Embryonic facial prominence (tissue), 1 donor: ENCODE data around the gene NTN5.

Experiments used
- DNase-seq: peaks from one replicate; pipeline ENCODE4 v3.0.0-alpha.2; 2016; ENCODE audit errors: extremely low spot score

NTN5 gene

DNA sequence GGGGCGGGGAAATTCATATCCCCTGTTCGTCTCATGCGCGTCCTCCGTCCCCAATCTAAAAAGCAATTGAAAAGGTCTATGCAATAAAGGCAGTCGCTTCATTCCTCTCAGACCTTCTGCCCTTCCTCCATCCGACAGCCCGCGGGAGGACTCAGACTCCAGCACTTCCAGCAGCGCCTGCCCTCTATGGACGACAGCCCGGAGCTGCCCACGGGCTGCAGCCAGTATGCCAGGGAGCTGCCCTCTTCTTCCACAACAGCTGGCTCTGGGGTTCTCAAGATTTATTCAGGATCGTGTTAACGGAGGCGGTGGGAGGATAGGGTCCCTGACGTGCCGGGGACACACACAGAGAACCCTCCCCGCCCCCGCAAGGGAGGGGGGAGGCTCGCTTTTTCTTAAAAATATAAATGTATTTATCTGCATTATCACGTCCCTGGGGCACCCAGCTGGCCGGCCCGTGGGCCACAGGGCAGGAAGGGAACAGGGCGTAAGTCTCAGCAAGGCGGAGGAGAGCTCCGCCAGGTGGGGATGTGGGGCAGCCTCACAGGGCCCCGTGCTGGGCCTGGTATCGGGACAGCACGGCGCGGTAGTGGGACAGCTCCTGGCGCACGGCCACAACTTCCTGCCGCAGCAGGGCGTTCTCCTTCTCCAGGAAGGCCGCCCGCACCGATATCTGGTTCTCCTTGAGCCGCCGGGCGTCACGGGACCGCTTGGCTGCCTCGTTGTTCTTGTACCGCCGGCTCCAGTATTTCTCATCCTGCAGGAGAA, 42.3 kb downstream of the NTN5 start:
- no peak for DNase-seq

DNA sequence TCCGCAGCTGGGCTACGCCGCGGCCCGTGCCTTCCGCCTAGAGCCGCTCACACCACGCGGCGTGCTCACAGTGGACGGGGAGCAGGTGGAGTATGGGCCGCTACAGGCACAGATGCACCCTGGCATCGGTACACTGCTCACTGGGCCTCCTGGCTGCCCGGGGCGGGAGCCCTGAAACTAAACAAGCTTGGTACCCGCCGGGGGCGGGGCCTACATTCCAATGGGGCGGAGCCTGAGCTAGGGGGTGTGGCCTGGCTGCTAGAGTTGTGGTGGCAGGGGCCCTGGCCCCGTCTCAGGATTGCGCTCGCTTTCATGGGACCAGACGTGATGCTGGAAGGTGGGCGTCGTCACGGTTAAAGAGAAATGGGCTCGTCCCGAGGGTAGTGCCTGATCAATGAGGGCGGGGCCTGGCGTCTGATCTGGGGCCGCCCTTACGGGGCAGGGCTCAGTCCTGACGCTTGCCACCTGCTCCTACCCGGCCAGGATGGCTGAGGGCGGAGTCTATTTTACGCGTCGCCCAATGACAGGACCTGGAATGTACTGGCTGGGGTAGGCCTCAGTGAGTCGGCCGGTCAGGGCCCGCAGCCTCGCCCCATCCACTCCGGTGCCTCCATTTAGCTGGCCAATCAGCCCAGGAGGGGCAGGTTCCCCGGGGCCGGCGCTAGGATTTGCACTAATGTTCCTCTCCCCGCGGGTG, 43.1 kb downstream of the NTN5 start:
- DNase-seq = no peak

DNA sequence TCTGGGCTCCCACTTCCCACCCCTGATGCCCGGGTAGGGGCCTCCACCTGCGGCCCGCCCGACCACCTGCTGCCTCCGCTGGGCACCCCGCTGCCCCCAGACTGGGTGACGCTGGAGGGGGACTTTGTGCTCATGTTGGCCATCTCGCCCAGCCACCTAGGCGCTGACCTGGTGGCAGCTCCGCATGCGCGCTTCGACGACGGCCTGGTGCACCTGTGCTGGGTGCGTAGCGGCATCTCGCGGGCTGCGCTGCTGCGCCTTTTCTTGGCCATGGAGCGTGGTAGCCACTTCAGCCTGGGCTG, 43.6 kb downstream of the NTN5 start:
- DNase-seq = no peak

DNA sequence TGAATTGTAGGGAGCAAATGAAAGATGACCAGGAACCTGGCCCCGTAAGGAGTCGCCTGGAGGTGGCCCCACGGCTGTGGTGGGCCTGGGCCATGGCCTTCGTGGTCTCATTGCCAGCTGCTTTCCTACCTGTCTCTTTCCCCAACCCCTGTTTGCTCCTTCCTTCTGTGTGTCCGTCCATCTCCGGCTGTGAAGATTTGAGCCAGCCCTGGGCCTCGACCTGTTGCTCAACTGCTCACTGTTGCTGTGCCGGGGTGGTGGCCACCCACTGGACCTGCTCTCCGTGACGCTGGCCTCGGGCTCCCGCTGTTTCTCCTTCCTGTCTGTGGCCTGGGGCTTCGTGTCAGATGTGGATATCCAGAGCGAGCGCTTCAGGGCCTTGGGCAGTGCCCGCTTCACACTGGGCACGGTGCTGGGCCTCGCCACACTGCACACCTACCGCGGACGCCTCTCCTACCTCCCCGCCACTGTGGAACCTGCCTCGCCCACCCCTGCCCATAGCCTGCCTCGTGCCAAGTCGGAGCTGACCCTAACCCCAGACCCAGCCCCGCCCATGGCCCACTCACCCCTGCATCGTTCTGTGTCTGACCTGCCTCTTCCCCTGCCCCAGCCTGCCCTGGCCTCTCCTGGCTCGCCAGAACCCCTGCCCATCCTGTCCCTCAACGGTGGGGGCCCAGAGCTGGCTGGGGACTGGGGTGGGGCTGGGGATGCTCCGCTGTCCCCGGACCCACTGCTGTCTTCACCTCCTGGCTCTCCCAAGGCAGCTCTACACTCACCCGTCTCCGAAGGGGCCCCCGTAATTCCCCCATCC, 44.1 kb downstream of the NTN5 start:
- DNase-seq = no peak

DNA sequence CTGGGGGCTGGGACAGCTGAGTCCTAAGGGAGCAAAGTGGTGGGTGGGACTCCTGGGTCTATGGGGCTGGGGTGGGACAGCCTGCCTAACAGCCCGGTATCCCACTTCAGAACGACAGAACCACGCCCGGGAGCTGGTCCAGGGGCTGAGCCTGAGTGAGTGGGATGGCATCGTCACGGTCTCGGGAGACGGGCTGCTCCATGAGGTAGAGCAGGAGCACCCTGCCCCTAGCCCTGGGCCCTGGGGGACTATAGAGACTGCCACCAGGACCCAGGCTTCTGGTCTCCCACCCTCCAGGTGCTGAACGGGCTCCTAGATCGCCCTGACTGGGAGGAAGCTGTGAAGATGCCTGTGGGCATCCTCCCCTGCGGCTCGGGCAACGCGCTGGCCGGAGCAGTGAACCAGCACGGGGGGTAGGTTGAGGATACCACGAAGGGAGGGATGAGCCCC, 44.9 kb downstream of the NTN5 start:
- no peak for DNase-seq

DNA sequence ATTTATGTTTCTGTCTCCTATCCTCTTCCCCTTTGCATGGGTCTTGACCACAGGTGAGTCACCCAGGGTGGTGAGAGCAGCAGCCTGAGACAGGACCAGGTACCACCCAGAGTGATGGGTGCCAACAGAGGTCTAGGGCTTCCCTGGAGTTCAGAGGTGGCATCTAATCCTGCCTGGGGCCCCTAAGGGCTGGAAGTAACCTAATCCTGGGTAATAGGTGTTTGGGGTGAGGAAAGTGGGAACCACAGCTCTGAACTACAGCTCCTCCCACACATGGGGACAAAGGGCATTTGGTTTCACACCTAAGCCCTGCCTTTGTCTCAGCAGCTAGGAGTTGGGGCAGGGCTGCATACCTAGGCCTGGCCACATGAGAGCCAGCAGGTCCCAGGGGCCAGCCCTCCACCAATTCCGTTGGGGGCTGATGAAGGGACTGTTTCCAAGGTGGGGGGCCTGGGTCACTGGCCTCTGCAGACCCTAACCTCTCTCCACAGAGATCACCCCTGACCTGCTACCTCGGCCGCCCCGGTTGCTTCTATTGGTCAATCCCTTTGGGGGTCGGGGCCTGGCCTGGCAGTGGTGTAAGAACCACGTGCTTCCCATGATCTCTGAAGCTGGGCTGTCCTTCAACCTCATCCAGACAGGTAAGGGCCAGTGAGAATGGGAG, 45.5 kb downstream of the NTN5 start:
- DNase-seq = no peak

DNA sequence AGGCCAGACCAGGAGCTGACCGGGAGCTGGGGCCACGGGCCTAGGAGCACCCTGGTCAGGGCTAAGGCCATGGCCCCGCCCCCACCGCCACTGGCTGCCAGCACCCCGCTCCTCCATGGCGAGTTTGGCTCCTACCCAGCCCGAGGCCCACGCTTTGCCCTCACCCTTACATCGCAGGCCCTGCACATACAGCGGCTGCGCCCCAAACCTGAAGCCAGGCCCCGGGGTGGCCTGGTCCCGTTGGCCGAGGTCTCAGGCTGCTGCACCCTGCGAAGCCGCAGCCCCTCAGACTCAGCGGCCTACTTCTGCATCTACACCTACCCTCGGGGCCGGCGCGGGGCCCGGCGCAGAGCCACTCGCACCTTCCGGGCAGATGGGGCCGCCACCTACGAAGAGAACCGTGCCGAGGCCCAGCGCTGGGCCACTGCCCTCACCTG, 46.9 kb downstream of the NTN5 start:
- no peak for DNase-seq

DNA sequence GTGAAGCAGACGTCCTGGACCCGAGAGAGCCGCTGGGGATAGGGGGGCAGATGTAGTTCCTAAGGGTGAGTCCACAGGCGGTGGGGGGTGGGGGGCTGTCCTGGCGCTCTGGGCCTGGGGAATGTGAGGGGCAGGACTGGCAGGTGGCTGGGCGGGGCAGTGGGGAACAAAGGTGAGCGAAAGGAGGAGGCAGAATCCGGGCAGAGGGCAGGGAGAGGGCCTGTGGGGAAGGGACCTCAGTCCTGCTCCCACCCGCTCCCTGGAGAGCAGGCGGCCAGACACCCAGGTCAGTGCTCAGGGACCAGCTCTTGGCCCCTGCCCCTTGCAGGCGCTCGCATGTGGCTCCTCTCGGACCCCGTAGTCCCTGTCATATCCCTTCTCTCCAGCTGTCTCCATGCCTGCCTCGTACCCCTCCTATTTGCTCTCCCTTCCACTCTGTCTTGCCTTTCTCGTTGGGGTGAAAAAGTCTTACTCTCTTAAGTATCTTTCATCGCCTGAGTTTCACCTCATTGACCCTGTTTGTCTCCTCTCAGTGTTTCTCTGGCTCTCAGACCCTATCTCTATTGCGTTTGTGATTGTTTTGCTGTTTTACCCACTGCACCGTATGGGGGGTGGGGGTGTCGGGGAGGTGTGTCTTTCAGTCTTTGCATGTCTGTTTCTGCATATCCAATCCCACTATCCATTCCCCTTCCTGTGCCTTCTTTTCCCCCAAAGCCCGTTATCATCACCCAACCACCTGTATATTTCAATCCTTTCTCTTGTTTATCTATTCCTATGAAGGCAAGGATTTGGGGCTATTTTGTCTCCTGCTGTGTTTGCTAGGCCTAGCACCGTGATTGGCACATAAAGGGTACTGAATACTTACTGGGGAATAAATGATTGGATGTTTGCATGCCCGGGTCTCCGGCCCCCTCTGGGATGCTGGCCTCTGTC, 47.8 kb downstream of the NTN5 start:
- no peak for DNase-seq

DNA sequence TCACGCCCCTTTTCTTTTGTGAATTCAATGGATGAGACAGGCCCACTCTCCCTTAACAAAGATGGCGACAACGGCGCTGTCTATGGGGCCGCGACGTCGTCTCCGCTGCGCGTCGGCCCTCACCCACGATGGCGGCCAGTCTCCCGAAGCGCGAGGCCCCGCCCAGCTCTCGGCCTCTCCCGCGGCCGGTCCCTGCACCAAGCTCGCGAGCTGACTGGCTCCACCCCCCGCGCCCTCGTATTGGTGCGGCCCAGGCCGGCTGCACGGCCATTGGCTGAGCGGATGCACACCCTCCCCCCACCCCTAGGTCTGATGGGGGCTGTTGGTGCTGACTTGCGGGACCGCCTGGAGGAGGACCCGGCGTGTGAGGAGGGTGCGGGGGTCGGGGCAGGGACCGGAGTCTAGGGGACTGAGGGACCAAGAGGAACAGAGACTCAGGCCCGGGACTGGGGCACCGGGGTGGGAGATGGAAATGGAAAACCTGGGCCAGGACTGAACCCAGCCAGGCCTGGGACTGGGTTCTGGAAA, 48.7 kb downstream of the NTN5 start:
- peak; percentile 94 for DNase-seq

DNA sequence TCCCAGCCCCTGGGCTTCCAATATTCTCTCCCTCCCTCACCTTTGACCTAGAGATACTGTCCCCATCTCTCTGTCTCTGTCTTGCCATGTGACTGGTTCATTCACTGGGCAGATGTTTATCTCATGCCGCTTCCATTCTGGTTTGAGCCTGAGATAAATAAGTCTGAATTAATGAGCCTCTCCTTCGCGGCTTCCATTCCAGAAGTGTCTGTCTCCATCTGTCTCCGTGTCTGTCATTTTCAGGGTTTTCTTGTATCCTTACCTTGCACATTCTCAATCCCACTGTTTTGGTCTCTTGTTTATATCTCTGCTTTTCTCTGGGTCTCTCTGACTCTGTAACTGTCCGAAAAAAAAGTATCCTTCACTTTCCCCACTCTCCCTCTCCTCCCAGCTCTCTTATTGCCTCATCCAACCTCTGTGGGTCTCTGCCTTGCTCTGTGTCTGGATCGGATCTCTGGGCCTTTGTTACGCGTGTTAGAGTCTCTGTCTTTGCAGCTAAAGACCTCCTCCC, 49.2 kb downstream of the NTN5 start:
- no peak for DNase-seq

DNA sequence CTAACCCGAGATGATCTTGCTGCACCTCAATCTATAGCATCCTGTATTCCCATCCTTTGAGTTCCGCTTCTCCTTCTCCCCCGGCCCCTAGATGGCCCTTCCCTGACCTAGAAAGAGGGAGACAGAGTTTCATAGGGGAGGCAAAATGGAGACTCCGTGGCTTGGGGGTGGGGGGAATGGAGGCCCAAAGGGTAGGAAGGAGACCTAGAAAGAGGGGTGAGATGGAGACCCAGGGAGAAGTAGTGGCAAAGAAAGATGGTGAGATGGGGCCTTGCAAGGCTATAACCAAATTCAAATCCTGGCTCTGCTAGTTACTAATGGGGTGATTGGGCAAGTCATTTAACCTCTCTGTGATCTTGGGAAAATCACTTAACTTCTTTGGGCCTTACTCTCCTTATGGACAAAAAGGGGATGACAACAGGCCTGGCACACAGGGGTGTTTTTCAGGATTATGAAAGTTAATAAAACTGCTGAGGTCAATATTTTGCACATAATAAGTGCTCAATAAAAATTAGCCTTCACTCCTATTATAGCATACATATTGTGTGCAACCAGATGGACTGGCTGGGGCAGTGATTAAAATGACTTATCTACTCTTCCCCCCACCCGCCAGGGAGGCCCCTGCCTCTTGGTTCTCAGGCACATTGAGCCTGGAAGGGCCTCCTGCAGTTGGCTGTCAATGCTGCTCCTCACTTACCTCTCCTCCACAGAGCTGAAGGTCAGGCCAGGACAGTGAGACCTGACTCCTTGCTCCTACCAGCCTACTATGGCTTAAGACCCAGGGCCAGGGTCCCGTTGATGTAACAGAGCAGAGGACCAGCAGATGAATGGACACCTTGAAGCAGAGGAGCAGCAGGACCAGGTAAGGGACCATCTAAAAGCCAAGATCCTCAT, 52.9 kb downstream of the NTN5 start:
- DNase-seq = no peak

DNA sequence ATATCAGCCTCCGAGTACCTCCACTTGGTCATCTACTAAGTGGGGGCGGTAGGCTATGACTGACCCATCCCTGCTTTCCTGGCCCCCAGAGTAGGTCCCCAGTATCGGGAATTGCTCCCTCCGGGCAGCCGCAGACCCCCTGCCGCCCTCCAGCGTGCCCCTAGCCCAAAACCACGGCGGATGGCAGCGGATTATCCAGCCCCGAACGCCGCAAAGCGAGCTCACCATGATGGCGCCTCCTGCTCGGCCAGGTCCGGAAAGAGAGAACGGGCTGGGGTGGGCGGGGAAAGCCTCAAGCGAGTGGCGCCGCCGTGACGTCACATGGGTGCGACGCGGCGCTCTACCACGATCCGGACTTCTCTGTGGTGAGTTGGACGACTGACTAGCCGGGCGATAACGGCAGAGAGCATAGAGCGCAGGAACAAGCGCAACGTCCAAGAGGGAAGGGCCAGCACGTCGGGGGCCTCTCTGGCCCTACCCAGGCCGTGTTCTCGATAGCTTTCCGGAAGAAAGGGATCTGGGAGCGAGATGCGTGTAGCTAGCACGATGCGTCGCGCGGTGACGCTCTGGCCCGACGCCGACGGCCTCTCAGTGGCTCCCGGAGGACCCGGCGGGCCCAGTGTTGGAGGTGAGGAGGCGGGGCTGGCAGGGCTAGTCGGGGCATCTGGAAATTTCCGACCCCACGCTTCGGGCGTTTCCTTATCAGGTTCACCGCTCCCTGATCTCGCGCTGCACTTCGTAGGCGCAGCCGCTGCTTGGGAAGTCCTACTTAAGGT, 53.7 kb downstream of the NTN5 start, which contains the start of the genes RPL18 and SPHK2:
TSS of gene RPL18 (minus strand) at position 263 of the 776 bp plus-strand sequence. CDS start at position 228, 35 bp downstream.
TSS of gene SPHK2 (plus strand) at position 591 of the 776 bp plus-strand sequence. CDS start 1,009 bp downstream, outside the sequence.
- DNase-seq = peak; percentile 99

DNA sequence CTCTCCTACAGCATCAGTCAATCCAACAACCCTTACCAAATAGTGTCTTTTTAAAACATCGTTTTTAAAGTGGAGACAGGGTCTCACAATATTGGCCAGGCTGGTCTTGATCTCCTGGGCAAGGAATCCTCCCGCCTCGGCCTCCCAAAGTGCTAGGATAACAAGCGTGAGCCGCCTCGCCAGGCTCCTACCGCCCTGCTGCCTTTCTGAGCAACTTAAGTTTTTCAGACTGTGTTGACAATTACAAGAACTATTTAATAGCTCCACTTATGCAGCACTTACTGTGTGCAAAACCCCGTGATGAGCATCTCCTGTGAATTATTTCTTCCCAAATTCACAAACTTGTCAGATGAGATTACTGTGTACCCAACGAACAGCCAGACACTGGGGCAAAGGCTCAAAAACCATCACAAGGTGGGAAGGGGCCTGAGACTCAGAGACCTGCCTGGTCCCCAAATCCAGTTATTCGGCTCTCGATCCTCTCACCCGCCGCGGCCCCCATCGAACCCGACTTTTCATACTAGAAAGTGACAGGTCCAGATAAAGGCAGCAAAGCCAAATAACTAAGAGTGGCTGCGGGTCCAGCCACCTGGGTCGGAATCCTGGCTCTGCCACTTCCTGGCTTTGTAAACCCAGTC, 54.4 kb downstream of the NTN5 start:
- DNase-seq = no peak

DNA sequence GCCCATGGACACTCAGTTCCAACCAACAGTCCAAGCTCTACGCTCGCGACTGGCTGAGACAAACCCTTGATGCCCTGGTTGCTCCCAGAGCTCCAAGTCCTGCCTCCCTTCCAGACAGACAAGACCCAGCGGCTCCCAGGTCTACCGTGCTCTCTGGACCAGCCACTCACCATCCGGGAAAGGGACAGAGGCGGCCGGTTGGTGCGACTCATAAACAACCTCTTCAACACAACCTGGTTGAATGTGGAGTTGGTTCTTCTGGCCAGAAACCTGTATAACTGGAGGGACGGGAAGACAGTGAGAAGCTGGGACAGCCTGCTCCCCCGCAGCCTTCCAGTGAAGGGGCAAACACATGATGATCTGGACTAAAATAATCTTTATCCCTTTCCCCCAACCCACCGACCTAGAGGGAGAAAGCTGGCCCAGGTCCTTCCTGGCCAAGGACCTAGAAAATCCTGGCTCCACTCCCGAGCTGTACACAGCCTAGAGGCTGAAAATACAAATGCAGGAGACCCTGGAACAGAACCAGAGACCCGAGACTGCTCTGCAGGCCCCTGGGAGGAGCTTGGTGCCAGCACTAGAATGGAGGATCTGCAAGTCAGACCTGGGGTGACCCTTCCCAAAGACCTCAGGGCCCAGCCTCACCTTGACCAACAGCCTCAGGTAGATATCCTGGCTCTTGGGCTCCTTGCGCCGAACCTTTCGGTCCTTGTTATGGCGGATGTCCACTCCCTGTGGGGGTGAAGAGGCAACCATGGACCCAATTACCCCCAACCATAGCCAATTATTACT, 55.5 kb downstream of the NTN5 start:
- no peak for DNase-seq

DNA sequence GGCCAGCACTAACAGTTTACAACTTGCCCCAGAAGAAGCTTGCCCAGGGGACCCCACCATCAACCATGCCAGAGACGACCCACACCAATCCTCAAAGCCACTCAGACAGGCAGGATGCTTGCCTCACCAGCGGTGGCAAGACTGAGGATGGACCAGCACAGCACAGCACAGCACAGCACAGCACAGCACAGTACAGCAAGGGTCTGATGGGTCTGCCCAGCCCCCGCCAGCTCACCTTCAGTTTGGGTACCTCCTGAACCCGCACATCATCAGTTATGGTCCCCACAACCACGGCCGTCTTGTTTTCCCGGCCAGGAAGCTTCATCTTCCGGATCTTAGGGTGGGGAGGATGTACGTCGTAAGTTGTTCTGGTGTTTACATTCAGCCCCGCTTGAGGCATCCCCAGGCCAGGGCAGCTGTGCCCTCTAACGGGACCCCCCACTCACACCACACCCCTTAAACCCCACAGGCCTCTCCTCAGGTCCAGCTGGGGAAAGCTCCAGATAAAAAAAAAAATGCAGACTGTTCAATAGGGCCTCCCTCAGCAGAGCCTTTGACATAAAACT, 56.2 kb downstream of the NTN5 start:
- no peak for DNase-seq

DNA sequence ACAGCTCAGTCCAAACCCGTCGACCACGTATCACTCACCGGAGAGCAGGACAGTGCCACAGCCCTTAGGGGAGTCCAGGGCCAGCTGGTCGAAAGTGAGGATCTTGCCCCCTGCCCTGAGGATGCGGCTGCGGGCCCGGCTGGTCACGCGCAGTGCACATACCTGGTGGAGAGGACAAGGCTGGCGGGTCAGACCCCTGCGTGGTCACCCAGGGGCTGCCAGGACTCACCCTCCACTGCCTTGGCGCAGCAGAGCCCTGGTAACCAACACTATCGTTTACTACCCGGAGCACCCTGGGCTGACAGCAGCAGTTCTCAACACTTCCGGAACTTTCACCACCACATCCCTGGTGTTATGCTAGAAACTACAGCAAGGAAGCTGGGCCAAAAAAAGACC, 56.8 kb downstream of the NTN5 start:
- DNase-seq = no peak
